ENCODE measurements around the gene MAS1L. TPM values are rescaled to one million over a fixed set of nuclear protein-coding genes. Genes with fewer than 3 reads are reported as not detected.

MAS1L gene
- total RNA-seq, 1 donor from 2014 or later, result not detected

- H3K27ac Mint-ChIP-seq (ENCODE audit: unreplicated experiment), result no peak overlapping the region
Observed at GRCh38 chr6:29483735-29484134, 4.0 kb downstream of the MAS1L start.

GRCh38 chr6:29483186-29483585 is 4.6 kb downstream of the MAS1L start:
- H3K9me3 Mint-ChIP-seq (ENCODE audit: unreplicated experiment), result no peaks in the 10 kb centered on the region
- TF ChIP-seq CTCF (IDR thresholded peaks at IDR 0.05; ENCODE audit: unreplicated experiment), result no peak
- no peak for DNase-seq (ENCODE audit: low spot score)
- H3K36me3 Mint-ChIP-seq (ENCODE audit: low read depth, unreplicated experiment), result no peaks in the 10 kb centered on the region
- H3K4me3 Mint-ChIP-seq (ENCODE audit: unreplicated experiment), result no peak overlapping the region
- no peak overlapping the region for H3K27ac Mint-ChIP-seq (ENCODE audit: unreplicated experiment)
- peaks cover 9% of the 10 kb centered on the region for H3K4me1 Mint-ChIP-seq (ENCODE audit: unreplicated experiment)
- no peaks in the 10 kb centered on the region for H3K27me3 Mint-ChIP-seq (ENCODE audit: unreplicated experiment)

More at GRCh38 chr6:29483735-29484134, 4.0 kb downstream of the MAS1L start:
- peaks cover 9% of the 10 kb centered on the region for H3K4me1 Mint-ChIP-seq (ENCODE audit: unreplicated experiment)
- no peaks in the 10 kb centered on the region for H3K27me3 Mint-ChIP-seq (ENCODE audit: unreplicated experiment)
- H3K4me3 Mint-ChIP-seq (ENCODE audit: unreplicated experiment), result no peak overlapping the region
- H3K36me3 Mint-ChIP-seq (ENCODE audit: low read depth, unreplicated experiment), result no peaks in the 10 kb centered on the region
- TF ChIP-seq CTCF (IDR thresholded peaks at IDR 0.05; ENCODE audit: unreplicated experiment), result no peak
- no peak for DNase-seq (ENCODE audit: low spot score)
- no peaks in the 10 kb centered on the region for H3K9me3 Mint-ChIP-seq (ENCODE audit: unreplicated experiment)

- no peaks in the 10 kb centered on the region for H3K36me3 Mint-ChIP-seq (ENCODE audit: low read depth, unreplicated experiment)
- peaks cover 3% of the 10 kb centered on the region for H3K9me3 Mint-ChIP-seq (ENCODE audit: unreplicated experiment)
- H3K27ac Mint-ChIP-seq (ENCODE audit: unreplicated experiment), result no peak overlapping the region
- H3K4me3 Mint-ChIP-seq (ENCODE audit: unreplicated experiment), result no peak overlapping the region
- no peaks in the 10 kb centered on the region for H3K27me3 Mint-ChIP-seq (ENCODE audit: unreplicated experiment)
- H3K4me1 Mint-ChIP-seq (ENCODE audit: unreplicated experiment), result peaks cover 9% of the 10 kb centered on the region
- no peak for TF ChIP-seq CTCF (IDR thresholded peaks at IDR 0.05; ENCODE audit: unreplicated experiment)
- DNase-seq (ENCODE audit: low spot score), result no peak
Observed at GRCh38 chr6:29479560-29479959, 8.2 kb downstream of the MAS1L start.

- Mint-ChIP-seq H3K36me3 (ENCODE audit: low read depth, unreplicated experiment) (no peaks in the 10 kb centered on the region), H3K27ac (ENCODE audit: unreplicated experiment) (no peak overlapping the region), H3K4me1 (ENCODE audit: unreplicated experiment) (peaks cover 9% of the 10 kb centered on the region), H3K27me3 (ENCODE audit: unreplicated experiment) (no peaks in the 10 kb centered on the region), H3K4me3 (ENCODE audit: unreplicated experiment) (no peak overlapping the region), H3K9me3 (ENCODE audit: unreplicated experiment) (peaks cover 3% of the 10 kb centered on the region)
- no peak for DNase-seq (ENCODE audit: low spot score)
- TF ChIP-seq CTCF (IDR thresholded peaks at IDR 0.05; ENCODE audit: unreplicated experiment), result no peak
Observed at GRCh38 chr6:29478740-29479139, 9.0 kb downstream of the MAS1L start.

GRCh38 chr6:29477923-29478450 is 9.8 kb downstream of the MAS1L start:
- Mint-ChIP-seq H3K36me3 (ENCODE audit: low read depth, unreplicated experiment) (no peaks in the 10 kb centered on the region), H3K9me3 (ENCODE audit: unreplicated experiment) (peaks cover 3% of the 10 kb centered on the region), H3K27ac (ENCODE audit: unreplicated experiment) (no peak overlapping the region), H3K27me3 (ENCODE audit: unreplicated experiment) (peaks cover under 1% of the 10 kb centered on the region), H3K4me1 (ENCODE audit: unreplicated experiment) (peaks cover 9% of the 10 kb centered on the region), H3K4me3 (ENCODE audit: unreplicated experiment) (no peak overlapping the region)
- no peak for DNase-seq (ENCODE audit: low spot score)
- no peak for TF ChIP-seq CTCF (IDR thresholded peaks at IDR 0.05; ENCODE audit: unreplicated experiment)

Data from endothelial cell (in vitro differentiated cells).